NCI-H2029 (cell line): ENCODE data around the gene MRGPRE.

Experiments
- DNase-seq: peaks from one replicate; lab custom pipeline; 2025; lab: John Stamatoyannopoulos, UW

MRGPRE gene

GRCh38 chr11:3178349-3178748 is 53.9 kb downstream of the MRGPRE start:
- DNase-seq, result no peak

- DNase-seq, result no peak
These were observed 54.3 kb downstream of the MRGPRE start for GRCh38 chr11:3177931-3178330.
